A204.1 (cell line): ENCODE data around the gene CDH16.

ENCODE experiments used
- FAIRE-seq: peaks from 2 replicates; lab custom pipeline; 2012; peaks lifted over from hg19 to GRCh38; lab: Jason Lieb, UNC

The CDH16 gene

DNA sequence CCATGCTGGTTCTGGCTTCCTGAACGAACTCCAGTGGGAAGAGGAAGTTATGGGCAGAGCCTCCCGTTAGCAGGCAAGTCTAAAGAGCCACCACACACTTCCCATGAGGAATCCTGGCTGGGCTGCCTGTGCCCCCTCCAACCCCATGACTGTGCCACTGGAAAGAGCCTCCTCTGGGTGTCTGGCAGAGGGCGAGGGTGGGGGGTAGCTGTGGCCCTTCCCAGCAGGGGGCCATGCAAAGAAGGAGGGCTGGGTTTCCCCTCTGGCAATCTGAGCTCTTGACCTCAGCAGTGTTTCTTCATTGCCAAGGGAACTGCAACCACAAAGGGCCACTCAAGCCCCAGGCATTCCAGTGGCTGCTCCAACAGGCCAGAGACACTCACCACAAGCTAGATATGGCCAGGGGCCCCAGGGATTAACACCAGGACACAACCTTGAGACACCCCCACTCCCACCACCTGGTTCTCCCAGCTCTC is 8.3 kb upstream of the CDH16 start:
- no peak for FAIRE-seq

DNA sequence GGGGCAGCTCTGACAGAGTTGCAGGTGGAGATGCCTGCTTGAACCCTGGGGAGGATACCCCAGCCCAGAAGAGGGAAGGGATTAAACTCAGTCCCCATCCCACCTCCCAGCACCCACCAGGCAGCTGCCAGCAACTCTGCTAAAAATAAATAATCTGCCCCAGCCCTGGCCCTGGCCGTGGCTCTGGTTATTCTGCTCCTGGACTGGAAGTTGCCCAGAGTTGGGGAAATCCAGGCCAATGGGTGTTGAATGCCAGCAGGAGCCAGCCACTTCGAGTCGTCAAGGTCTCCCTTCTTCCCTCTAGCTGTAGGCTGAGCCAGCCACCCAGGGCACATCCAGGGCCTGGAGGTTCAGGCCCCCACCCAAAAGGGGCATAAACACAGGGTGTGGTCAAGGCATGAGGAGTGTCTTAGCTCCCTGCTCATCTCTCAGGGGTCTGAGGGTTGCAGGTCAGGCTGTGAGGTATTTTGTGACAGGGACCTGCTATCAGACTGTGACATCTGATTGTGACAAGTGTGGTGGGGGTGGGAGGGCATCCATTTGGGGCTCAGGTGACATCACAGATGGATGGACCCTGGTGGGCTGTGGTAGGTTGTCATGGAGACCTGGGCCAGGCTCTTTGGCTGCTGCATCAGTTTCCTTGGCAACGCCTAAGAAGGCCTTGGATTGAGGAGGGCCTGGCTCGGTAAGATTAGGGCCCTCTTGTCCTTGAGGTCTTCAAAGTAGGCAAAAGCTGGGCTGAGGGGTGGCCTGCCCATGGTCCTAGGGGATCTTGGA is 7.7 kb upstream of the CDH16 start:
- no peak for FAIRE-seq

DNA sequence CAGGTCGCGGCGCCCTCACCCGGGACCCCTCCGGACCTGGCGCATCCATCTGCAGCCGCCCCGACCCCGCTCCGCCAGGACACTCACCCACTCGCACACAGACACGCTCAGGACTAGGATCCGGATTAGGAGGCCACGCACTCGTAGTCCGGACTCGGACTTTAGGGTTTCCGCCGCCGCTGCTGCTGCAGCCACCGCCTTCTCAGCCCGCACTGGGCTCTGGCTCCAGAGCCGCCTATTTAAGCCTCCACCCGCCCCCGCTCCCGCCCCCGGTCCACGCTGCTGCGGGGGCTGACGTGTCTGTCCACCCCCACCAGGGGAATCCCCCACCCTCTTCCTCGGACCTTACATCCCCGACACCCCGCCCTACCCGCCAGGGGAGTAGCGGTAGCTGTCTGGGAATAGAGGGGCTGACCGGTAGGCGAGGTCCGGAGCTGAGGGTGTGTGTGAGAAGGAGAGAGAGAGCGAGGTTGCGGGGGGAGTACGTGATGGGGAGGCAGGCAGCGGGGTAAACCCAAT is 6.7 kb upstream of the CDH16 start, which contains the start of gene RRAD:
Gene RRAD (minus strand): TSS at position 214 of the 519 bp plus-strand sequence. CDS start 356 bp downstream, outside the sequence.
- FAIRE-seq, result no peak

DNA sequence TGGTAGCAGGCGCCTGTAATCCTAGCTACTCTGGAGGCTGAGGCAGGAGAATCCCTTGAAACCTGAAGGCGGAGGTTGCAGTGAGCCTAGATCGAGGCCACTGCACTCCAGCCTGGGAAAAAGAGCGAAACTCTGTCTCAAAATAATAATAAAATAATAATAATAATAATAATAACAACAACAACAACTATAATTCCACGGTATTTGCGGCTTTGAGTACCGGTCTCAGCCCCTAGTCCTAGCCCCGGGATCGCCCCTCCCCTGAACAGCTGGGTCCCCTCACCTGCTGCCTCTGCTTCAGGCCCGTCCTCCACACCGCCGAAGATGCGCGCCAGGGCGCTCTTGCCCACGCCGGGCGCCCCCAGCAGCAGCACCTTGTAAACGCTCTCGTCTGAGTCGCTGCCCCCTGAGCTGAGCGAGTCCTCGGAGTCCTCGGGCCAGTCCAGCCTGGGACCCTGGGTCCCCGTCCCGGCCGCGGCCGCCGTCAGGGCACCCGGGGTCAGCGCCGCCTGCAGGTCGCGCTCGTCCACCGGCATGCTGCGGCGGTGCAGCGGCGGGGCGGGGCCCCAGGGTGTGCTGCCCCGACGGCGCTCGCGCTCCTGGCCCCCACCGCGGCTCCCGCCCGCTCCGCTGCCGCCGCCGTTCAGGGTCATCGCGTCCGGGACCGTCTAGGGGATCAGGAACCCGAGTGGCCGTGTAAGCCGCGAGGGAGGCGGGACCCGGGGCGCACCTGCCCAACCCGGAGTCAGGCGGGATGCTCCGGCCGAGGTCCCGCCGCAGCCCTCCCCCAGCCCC is 6.0 kb upstream of the CDH16 start:
- FAIRE-seq, result no peak

DNA sequence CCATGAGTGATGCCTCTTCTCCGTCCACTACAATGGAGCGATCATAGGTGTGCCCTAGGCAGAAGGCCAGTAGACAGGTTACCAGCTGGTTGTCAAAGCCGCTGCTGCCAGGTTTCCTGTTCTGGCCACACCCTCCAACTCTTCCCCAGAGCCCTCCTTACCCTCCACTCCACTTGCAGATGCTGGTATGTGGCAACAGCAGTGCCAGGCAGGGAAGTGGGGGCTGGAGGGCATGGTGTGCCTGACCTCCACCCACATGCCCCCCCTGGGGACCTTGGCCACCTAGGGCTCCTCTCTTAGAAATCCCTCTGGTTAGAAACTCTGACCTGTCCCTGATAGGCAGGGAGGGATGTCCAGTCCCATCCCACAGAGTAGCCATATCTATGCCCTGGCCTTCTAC is 5.2 kb upstream of the CDH16 start:
- no peak for FAIRE-seq

DNA sequence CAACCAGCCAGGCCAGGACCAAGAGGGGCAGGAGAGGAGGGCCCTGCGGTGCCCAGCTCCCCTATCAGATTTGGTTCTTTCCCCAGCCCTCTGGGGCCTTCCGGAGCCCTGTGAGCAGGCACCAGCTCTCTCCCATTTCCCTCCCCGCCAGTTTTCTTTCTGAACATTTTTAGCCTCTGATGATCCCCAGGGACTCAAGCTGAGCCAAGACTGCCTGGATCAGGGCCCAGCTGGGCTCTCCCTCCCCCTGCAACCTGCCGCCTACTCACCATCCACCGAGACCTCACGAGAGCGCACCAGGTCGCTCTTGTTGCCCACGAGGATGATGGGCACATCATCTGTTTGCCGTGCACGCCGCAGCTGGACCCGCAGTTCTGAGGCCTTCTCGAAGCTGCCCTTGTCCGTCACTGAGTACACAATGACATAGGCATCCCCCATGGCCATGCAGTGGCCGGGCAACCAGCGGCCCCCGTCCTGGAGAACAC is 4.6 kb upstream of the CDH16 start:
- FAIRE-seq, result no peak

DNA sequence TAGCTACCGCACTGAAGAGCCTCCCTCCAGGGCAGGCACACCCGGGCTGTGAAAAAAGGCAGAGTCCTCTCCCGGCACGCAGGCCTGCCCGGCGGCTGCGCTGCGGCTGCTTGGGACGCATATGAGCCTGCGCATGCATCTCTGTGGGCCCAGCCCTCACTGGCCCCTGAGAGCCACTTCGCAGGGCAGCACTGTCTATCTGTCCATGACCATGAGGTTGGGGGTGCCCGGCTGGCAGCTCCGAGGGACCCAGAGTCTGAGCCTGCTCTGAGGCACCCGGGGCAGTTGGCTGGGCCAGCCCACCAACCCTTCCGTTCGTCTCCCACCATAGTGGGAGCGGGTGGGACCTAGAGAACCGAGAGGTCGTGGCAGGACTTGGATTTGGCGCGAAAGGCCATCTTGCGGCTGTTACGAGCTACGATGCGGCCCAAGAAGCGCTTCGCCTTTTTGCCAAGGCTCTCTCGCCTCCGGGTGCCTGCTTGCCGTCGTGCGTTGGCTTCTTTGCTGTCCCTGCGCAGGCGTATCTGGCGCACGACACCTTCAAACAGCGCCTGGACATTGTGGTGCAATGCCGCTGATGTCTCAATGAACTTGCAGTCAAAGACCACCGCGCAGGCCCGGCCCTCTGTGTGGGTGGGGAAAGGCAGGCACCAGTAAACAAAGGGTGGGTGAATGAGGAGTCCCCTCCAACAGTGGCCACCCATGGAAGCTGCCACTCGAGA is 3.2 kb upstream of the CDH16 start:
- FAIRE-seq, result no peak

DNA sequence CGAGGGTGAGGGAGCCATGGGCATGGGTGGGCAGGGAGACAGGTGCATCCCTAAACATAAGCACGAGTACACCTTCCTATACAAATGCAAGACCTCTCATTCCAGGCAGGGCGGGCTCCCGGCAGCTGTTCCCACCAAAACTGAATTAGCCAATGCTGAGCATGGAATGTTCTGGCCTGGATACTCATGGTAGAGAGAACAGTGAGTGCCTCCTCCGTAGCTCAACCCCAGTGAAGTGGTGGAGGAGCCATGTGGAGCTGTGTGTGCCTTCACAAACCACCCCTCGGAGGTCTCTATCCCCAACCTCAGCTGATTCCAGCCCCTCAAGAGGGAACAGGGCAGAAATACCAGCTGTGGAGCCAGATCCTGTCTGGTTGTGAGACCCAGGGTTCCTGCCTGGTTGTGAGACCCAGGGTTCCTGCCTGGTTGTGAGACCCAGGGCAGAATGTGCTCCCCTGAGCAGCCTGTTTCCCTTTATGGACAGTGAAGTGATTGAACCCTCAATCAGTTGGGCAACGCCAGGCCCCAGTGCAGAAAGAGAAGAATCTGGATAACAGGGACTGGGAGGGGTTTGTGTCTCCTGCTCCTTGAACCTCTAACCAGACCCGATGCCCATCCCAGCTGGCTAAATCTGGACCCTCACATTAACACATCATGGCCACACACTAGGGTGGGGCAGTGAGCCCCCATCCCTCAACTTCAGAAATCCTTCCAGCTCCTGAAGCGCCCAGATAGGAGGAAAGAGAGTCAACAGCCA is 2.4 kb upstream of the CDH16 start:
- FAIRE-seq, result no peak

DNA sequence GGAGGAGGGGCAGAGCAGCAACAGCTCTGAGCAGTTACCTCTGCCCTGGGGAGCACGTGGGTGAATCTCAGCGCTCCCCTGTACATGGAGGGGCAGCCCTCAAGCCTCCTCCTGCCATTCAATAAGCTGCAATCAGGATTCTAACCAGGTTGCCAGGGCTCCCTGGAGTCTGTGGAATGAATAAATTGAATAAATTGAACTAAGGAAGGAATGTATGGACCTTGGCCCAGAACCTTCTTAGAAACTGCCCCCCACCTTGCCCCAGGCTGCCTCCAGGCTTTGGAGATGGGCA is 1.6 kb upstream of the CDH16 start:
- FAIRE-seq, result no peak

DNA sequence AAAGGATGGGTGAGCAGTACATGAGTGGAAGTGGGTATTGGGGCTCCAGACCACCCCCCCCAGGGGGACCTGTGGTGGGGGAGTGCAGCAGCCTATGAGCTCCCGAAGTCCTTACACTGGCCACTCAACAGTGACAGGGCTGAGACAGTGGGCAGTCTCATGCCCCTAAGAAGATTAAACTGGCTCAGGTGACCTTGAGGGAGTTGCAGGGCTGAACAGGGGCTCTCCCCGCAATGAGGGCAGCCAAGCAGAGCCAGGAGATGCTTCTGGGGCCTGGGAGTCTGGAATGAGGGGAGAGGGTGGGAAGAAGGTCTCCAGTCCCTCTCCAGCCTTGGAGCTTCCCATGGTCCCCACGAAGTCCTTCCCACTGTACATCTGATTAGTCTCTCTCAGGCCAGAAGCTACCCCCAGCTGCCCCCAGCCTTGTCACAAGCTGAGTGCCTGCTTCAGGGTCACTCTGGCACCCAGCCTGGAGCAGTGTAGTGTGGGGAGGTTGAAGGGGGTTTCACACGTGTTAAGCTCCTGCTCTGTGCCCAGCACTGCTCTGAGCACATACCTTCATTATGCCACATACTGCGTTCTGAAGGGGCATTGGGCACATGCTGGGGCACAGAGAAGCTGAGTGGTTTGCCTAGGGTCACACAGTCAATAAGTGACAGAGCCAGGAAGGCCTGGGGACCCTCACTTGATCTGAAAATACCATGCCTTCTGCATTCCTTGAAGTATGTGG is 1.0 kb upstream of the CDH16 start:
- no peak for FAIRE-seq

DNA sequence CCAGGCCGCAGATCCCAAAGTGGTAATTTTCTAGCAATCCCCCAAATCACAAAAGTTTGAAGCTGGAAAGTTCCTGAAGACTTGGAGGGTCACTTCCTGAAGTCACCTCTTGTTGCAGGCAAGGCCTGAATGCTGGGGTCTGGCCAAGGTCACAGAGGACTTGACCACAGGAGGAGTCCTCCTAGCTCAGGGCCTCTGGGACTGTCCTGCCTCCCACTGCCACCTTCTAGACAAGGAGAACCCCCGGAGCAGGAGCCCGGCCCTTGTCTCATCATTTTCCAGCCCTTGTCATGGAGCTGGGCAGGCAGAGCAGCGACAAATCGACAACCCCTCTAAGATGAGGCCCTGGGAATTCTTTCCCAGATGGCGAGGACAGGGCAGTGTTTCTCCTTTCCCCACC is 330 bp downstream of the CDH16 start:
- no peak for FAIRE-seq

DNA sequence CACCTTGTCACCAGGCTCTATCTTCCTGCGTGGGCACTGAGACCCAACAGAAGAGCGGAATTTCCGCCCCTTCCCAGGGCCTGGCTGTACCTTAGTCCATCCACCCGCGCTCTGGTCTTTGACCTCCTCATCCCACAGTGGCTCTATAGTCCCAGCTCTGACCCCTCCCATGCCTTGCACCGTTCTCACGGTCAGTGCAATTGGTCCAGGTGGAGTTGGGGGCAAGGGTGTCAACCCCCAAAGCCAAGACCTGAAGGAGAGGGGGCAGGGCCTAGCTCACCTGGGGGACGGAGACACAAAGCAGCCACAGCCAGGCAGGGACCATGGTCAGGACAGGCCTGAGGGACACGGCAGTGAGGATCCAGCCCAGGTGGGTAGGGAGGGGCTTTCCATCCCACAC is 944 bp downstream of the CDH16 start:
- no peak for FAIRE-seq

DNA sequence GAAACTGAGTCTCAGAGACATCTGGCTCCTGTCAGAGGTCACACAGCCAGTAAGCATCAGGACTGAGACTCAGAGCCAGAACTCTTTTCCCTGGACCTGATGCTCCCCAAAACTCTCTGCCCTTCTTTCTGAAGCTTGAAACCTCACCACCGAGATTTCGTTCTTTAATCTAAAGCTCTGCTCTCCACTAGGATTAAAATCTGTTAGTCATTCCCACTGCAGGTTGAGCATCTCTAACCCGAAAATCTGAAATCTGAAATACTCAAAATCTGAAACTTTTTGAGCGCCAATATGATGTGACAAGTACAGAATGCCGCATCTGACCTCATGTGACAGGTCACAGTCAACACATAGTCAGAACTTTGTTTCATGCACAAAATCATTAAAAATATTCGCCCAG is 2.2 kb downstream of the CDH16 start:
- FAIRE-seq, result no peak

DNA sequence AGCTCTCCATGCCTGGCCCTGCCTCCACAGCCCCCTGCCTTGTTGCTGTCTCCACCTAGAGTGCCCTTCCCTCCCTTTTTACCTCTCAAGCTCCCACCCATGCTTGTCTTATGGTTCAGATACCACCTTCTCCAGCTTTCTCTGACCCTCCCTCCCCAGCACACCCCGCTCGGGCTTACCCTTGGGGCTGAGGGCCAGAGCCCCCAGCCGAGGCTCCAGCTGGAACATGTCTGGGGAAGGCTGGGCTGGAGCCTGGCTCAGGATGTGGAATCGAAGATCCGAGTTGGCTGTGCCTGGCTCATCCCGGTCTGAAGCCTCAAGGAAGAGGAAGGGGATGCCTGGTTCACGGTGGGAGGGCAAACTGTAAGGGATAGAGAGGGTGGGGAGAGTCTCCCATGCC is 3.6 kb downstream of the CDH16 start:
- no peak for FAIRE-seq

DNA sequence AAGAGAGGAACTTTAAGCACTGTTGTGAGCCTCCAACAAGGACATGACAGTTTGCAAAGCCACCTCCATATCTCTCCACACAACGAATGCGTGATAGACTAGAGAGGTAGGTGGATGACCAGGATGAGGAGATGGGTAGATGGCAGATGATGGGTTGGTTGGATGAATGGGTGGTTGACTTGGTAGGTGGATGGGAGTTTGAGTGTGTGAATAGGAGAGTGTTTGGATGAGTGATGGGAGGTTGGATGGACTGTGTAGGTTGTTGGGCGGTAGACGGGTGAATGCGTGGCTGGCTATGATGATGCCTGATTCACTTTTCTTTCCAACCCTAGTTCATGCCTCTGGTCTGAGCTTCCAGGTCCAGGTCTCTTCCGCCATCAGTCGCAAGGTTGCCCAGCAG is 4.1 kb downstream of the CDH16 start:
- no peak for FAIRE-seq

DNA sequence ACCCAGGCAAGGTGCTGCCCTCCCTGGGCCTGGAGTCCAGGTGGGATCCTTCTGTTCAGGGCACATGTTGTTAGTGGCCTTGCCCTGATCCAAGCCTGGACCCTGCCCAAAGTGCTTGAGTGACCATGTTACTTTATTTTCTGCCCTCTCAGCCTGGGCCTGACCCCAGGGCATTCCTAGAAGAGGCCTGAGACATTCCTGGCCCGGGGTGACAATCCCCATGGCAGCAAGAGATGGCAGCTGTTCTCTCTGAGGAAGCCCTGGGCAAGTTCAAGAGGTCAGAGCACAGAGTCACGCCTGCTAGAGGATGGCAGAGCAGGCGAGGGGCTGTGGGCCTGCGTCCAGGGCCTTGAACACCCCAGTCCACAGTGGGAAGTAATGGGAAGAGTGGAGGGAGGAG is 5.0 kb downstream of the CDH16 start:
- no peak for FAIRE-seq

DNA sequence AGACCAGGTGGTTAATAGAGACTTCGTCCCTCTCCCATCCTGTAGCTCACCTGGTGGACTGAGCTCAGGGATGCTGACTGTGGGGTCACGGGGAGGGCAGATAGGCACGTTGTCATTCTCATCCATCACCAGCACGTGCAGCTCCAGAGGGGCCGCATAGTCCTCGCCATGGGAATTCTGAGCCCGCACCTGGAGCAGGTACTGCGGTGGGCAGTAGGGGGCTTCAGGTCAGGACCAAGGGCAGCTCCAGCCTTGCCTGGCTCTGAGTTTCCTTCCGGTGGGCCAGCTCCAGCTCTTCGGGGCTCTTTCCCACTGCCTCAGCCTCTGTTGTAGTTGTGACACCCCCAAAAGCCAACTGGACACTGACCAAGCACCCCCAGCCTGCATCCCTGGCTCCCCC is 5.6 kb downstream of the CDH16 start:
- FAIRE-seq, result no peak

DNA sequence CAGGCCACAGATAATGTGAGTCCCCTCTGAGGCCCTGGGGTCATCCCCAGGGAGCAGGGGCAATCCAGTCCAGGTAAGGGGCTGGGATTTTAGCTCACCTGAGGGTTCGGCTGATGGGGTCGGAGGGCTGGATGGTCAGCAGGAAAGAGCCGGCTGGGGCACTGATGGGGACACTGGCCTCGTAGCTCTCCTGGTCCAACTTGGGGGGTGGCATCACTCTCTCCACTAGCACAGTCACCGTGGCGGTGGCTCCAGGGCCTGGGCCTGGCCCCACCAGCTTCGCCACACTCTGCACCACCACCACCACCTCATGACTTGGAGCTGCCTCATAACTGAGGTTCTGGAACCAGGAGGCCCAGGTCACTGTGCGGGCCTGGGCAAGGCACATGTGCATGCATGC is 6.9 kb downstream of the CDH16 start:
- no peak for FAIRE-seq

DNA sequence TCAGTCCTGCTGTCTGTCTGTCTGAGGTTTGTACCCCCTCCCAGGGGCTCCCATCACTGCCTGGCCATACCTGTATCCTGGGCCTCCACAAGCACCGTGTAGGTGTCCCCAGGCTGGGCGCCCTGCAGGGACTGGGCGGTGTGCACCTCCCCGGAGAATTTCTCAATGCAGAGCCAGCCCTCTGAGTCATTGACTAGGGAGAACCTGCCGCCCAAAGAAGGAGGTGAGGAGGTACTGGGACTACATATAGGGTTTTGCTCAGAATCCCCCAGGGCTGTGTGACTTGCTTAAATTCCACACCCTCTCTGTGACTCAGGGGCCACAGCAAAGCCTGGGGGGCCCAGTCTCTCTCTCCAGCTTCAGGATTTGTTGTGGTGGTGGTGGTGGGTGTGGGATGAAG is 7.6 kb downstream of the CDH16 start:
- no peak for FAIRE-seq

DNA sequence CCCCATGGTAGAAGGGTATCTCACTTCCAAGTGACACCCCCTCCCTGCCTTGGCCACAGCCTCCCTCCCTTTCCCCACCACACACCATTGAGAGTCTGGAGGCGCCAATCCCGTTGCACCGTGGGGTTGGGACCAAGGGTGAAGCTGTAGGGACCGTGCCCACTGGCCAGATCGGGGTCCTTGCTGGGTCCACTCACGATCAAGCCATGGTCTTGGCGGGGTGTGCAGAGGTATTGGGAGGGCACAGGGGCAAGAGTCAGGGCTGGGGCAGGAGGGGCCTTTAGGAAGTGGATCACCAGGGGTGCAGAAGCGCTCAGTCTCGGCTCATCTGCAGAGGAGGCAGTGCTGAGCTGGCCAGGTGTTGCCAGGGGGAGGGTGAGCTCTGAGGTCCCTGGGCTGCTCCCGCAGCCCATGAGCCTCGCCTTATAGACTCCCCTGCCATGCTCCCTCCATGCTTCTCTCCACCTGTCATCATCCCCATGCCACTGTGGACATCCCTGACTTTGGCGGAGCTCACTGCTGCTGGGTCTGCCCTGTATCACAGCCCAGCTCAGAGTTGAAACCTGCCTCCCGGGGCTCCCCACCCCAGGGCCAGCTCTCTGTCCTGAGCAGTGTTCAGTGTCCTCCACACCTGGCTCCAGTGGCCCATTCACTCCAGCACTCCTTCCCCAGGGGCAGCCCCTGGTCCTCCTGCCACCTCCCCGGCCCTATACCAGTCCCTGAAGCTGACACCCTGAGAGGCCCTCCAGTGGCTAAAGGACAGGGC is 8.3 kb downstream of the CDH16 start:
- no peak for FAIRE-seq
